HG03439 (cell line): ENCODE results near the gene MAN1A1.
"Not testable (repeated sequence)": the region's sequence is repeated elsewhere in the genome, so short reads cannot be mapped to it uniquely, and the experiment has no call there.

Source experiments
- ATAC-seq: cut with Tn5 transposase; IDR thresholded peaks from one replicate; pipeline ENCODE4 v1.9.1; 2021; ENCODE audit warnings: mild to moderate bottlenecking, moderate library complexity; ENCODE audit not compliant: unreplicated experiment

MAN1A1 gene

GRCh38 chr6:119156082-119156481 is 193.5 kb downstream of the MAN1A1 start:
- not testable (repeated sequence) for ATAC-seq

- no peak for ATAC-seq
These were observed 197.4 kb downstream of the MAN1A1 start for GRCh38 chr6:119152187-119152586.

GRCh38 chr6:119148825-119149525 is 200.6 kb downstream of the MAN1A1 start:
- no peak for ATAC-seq

- peak; percentile 33 for ATAC-seq
These were observed 201.3 kb downstream of the MAN1A1 start for GRCh38 chr6:119148098-119148824.

GRCh38 chr6:119147101-119148053 is 202.2 kb downstream of the MAN1A1 start:
- ATAC-seq, result peak; percentile 99

GRCh38 chr6:119145111-119145510 is 204.4 kb downstream of the MAN1A1 start:
- no peak for ATAC-seq

GRCh38 chr6:119142637-119143036 is 206.9 kb downstream of the MAN1A1 start:
- no peak for ATAC-seq

GRCh38 chr6:119142041-119142440 is 207.5 kb downstream of the MAN1A1 start:
- ATAC-seq, result no peak

GRCh38 chr6:119140196-119141140 is 209.1 kb downstream of the MAN1A1 start:
- ATAC-seq, result no peak

GRCh38 chr6:119138906-119139541 is 210.5 kb downstream of the MAN1A1 start:
- peak; percentile 74 for ATAC-seq

- ATAC-seq, result no peak
These were observed 212.1 kb downstream of the MAN1A1 start for GRCh38 chr6:119137194-119138072.

GRCh38 chr6:119134752-119135151 is 214.8 kb downstream of the MAN1A1 start:
- ATAC-seq, result no peak

GRCh38 chr6:119133400-119133799 is 216.2 kb downstream of the MAN1A1 start:
- ATAC-seq, result no peak

- ATAC-seq, result no peak
These were observed 217.1 kb downstream of the MAN1A1 start for GRCh38 chr6:119132261-119132981.

GRCh38 chr6:119129968-119130484 is 219.5 kb downstream of the MAN1A1 start:
- no peak for ATAC-seq

- peak; percentile 93 for ATAC-seq
These were observed 220.2 kb downstream of the MAN1A1 start for GRCh38 chr6:119129148-119129967.
